Thymus (tissue), 11 donors: ENCODE results near the gene ERMP1. TPM values are rescaled to one million over a fixed set of nuclear protein-coding genes. Genes with fewer than 3 reads are reported as not detected.

ENCODE experiments used
- DNase-seq, 9 donors: peaks; one replicate each; pipeline ENCODE4 v3.0.0-alpha.2; 2013; ENCODE audit warnings: low spot score in 9 of 9, low read depth in 6 of 9, missing footprints in 1 of 9
- H3K27ac ChIP-seq, 2 donors: one replicate each; pipeline ENCODE4 v1.5.1; 2013; ENCODE audit warnings: control low read depth in 1 of 2, low read depth in 1 of 2, low read length in 1 of 2, mild to moderate bottlenecking in 1 of 2, moderate library complexity in 1 of 2
- H3K27me3 ChIP-seq, 2 donors: one replicate each; pipeline ENCODE4 v1.5.1; 2013; ENCODE audit warnings: low read length in 1 of 2; ENCODE audit not compliant: control insufficient read depth in 2 of 2, insufficient read depth in 1 of 2
- H3K36me3 ChIP-seq, 2 donors: one replicate each; pipeline ENCODE4 v1.5.1; 2013; ENCODE audit warnings: low read length in 1 of 2, mild to moderate bottlenecking in 1 of 2, moderate library complexity in 1 of 2; ENCODE audit not compliant: control insufficient read depth in 2 of 2, insufficient read depth in 2 of 2
- H3K4me1 ChIP-seq, 2 donors: one replicate each; pipeline ENCODE4 v1.5.1; 2013; ENCODE audit warnings: low read length in 2 of 2; ENCODE audit not compliant: control insufficient read depth in 2 of 2, insufficient read depth in 2 of 2
- H3K4me3 ChIP-seq, 2 donors: one replicate each; pipeline ENCODE4 v1.5.1; 2013; ENCODE audit warnings: low read length in 2 of 2, control low read depth in 1 of 2, mild to moderate bottlenecking in 1 of 2
- H3K9me3 ChIP-seq, 2 donors: one replicate each; pipeline ENCODE4 v1.5.1; 2013; ENCODE audit warnings: low read length in 1 of 2, mild to moderate bottlenecking in 1 of 2; ENCODE audit not compliant: control insufficient read depth in 2 of 2, insufficient read depth in 1 of 2
- whole genome bisulfite sequencing: extraction: QIAGEN DNeasy Blood & Tissue Kit; methylation state at CpG from one replicate; pipeline ENCODE4 v1.1.7; 2013; 5-methylcytosine and 5-hydroxymethylcytosine counted together
- polyA plus RNA-seq: library from polyadenylated mRNA; stranded (reverse); fragments of 200-250 nt; gene quantifications from one replicate; pipeline ENCODE4 v1.2.3, GENCODE V29; 2013
- total RNA-seq: library from RNA; stranded (reverse); fragments of 120-200 nt; gene quantifications from one replicate; pipeline ENCODE4 v1.2.4, GENCODE V29; 2013
- donor health status: healthy.

The ERMP1 gene
- total and polyA plus RNA-seq, 2 donors, result 11.2 to 16.6 TPM

DNA sequence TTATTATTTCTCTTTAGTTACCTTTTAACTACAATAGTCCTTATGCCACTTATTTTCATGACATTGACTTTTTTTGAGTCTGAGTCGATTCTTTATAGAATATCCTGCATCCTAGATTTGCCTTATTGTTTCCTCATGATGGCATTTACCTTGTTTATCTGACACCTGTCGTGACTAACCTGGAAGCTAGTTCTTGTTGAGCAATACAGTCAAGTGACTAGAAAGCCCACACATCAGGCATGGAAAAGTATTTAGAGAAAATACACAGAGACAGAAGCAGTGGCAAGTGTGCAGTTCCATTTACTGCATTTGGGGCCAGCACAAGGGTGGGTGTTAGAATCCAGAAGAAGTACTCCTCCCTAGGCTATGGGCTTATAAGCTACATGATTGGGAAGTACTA is 97.8 kb downstream of the ERMP1 start:
- Histone ChIP-seq H3K4me3 (no peak overlapping the region), H3K27ac (no peak overlapping the region), H3K4me1 (no peaks in the 10 kb centered on the region), H3K27me3 (no peaks in the 10 kb centered on the region), H3K9me3 (no peaks in the 10 kb centered on the region), H3K36me3 (peaks cover 13 to 20% of the 10 kb centered on the region in 2 donors)
- no peak for DNase-seq
- 95% methylated on average over 2 of the region's 2 CpGs for WGBS

Other genes with a start within 250 kb of the ERMP1 start
- 23.9 TPM for gene RIC1, start 204.0 kb downstream of the ERMP1 start, total RNA-seq
- gene RIC1, start 204.0 kb downstream of the ERMP1 start, polyA plus RNA-seq, result 10.3 TPM
- gene MLANA, start 57.8 kb upstream of the ERMP1 start, total RNA-seq, result not detected
- gene MLANA, start 57.8 kb upstream of the ERMP1 start, polyA plus RNA-seq, result 0.09 TPM
- 41.0 TPM for gene RANBP6, start 182.5 kb upstream of the ERMP1 start, total RNA-seq
- gene RANBP6, start 182.5 kb upstream of the ERMP1 start, polyA plus RNA-seq, result 20.9 TPM